Neural cell (in vitro differentiated cells): ENCODE measurements around the gene MAP3K20.

Source experiments
- EP300 ChIP-seq: fragments of 450-650 bp; conservative IDR thresholded peaks from 2 replicates; pipeline ENCODE4 v1.6.1; 2014; ENCODE audit warnings: antibody characterized with exemption, mild to moderate bottlenecking, moderate library complexity; ENCODE audit not compliant: poor library complexity, severe bottlenecking
- EZH2 ChIP-seq: fragments of 200-600, 300-800 bp; shearing (Covaris generic), sonication (generic); IDR thresholded peaks from 2 replicates; pipeline ENCODE4 v1.6.1; 2014; ENCODE audit warnings: antibody characterized with exemption, low read length, borderline replicate concordance, mild to moderate bottlenecking; ENCODE audit not compliant: insufficient read depth, poor library complexity, severe bottlenecking
- RAD21 ChIP-seq: fragments of 450-650 bp; conservative IDR thresholded peaks from 2 replicates; pipeline ENCODE4 v1.6.1; 2014; ENCODE audit warnings: antibody characterized with exemption, mild to moderate bottlenecking, moderate library complexity
- TF ChIP-seq, protein P1 (sequence below): fragments of 450-650 bp; IDR thresholded peaks from 2 replicates; pipeline ENCODE4 v1.5.1; 2014; ENCODE audit warnings: antibody characterized with exemption, mild to moderate bottlenecking, moderate library complexity; ENCODE audit not compliant: poor library complexity, severe bottlenecking

DNA sequence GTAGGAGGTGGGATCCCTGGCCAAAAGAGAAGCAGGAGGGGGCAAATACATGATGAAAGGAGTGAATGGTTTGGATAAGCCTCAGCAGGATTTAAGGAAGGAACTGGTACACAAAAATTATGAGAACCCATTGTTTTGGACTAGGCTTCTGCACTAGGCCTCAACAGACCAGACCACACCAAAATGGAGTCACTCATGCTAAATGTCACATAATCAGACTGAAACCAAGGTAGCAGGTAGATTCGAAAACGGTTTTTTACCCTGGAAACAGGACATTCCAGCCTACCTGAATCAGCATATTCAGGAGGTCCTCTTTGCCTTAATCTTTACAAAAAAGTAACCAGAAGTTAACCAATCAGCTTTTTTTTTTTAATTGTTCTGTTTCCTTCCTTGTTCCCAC is 229.7 kb downstream of the MAP3K20 start:
- TF ChIP-seq, protein P1, sequence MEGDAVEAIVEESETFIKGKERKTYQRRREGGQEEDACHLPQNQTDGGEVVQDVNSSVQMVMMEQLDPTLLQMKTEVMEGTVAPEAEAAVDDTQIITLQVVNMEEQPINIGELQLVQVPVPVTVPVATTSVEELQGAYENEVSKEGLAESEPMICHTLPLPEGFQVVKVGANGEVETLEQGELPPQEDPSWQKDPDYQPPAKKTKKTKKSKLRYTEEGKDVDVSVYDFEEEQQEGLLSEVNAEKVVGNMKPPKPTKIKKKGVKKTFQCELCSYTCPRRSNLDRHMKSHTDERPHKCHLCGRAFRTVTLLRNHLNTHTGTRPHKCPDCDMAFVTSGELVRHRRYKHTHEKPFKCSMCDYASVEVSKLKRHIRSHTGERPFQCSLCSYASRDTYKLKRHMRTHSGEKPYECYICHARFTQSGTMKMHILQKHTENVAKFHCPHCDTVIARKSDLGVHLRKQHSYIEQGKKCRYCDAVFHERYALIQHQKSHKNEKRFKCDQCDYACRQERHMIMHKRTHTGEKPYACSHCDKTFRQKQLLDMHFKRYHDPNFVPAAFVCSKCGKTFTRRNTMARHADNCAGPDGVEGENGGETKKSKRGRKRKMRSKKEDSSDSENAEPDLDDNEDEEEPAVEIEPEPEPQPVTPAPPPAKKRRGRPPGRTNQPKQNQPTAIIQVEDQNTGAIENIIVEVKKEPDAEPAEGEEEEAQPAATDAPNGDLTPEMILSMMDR = no peak
- TF ChIP-seq RAD21 (no peak), EZH2 (no peak), EP300 (no peak)
